ENCODE data around the gene JAG1.
"Not testable (repeated sequence)": the region's sequence is repeated elsewhere in the genome, so short reads cannot be mapped to it uniquely, and the experiment has no call there.

Gene JAG1

DNA sequence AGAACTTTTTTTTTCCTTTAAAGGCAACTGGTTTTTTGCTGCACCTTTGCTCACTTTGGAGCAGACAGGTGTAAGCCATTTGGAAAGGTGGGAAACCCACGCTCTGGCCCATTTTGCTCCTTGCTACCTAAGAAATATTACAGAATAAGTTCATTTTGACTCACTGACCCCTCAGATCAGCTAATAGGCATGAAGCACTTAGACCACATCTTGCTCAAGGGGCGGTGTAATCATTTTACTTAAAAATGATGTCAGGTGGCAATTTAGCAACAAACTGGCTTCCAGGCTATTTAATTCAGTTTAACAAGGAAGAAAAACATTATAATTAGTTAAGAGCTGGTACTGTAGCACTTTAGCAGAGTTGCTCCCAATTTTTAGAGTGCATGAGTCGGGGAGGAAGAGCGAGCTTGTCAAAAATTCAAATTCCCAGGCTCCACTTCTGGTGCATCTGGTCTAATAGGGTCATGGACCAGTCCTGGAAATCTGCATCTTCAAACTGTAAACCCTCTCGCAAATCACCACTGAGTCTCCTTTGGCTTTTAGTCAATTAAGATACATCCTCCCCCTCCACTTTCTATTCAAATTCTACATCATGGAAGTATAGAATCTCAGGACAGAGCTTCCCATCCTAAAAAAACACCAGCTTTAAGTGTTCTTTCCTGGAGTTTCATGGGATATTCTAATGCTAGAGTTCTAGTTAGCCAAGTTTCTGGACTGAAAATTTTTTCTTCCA lies 38.2 kb downstream of the JAG1 start:
- no peak for DNase-seq

DNA sequence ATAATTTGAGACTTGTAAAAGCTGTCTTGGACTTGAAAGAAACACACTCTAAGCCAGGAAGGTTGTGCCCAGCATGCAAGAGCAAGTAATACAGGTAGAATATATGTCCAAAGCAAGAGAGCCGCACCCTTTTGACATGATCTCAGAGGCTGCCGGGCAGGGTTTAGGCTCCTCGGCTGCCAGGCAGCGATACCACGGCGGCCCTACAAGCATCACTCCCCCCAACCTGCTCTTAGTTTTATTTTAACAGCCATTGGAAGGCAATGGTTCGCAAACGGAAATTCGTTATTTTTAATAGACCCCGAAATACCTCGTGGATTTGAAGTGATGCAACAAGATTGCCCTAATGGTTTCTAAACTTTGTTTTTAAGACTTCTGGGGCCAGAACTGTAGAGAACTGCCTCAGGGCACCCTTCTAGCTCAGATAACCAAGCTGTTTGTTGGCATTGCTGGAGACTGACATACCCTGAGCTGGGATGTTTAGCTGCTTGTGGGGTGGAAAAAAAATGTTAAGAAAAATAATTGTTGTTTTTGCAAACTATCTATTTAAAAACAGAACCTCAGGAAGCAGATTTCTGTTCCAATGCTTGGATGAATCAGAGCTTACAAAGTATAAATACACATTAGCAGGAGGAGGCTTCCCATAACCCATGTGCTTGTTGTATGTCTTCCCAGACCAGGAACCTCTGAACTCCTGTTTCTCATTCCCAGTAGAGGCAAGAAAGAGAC lies 39.0 kb downstream of the JAG1 start:
- peak; percentile 46 for DNase-seq

DNA sequence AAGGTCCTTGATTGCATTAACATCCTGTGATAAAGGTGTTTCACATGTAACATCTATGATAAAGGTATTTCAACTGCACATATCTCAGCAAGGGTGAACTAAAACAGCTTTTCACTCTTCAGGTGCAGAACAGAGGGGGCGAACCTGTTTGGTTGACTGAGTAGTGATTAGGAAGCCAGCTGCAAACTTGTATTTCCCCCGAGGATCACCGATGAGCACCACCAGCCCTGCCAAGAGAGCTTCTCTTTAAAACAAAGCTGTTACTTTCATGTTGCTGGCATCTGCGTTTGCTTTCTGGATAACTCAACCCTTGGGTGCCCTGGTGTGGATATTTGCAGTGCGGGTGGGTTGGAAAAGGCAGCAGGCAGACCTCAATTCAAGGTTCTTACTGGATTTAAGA lies 39.6 kb downstream of the JAG1 start:
- no peak for DNase-seq

DNA sequence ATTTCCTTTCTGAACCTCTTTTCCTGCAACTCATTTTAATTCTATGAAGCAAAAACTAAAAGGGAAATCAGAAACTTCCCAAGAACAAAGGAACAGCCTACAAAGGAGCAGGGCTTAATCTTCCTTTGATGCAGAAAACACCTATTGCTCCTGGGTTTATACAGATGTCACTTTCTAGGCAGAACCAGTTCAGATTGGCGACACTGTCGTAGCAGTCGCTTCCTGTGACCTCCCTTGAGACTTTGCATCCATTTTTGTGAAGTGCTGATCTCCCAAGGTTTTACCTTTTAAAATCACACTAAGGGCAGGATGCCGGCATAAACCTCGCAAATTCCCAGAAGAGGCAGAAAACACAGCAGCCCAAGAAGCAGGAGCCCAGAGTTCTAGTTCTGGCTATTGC lies 40.1 kb downstream of the JAG1 start:
- DNase-seq = no peak

DNA sequence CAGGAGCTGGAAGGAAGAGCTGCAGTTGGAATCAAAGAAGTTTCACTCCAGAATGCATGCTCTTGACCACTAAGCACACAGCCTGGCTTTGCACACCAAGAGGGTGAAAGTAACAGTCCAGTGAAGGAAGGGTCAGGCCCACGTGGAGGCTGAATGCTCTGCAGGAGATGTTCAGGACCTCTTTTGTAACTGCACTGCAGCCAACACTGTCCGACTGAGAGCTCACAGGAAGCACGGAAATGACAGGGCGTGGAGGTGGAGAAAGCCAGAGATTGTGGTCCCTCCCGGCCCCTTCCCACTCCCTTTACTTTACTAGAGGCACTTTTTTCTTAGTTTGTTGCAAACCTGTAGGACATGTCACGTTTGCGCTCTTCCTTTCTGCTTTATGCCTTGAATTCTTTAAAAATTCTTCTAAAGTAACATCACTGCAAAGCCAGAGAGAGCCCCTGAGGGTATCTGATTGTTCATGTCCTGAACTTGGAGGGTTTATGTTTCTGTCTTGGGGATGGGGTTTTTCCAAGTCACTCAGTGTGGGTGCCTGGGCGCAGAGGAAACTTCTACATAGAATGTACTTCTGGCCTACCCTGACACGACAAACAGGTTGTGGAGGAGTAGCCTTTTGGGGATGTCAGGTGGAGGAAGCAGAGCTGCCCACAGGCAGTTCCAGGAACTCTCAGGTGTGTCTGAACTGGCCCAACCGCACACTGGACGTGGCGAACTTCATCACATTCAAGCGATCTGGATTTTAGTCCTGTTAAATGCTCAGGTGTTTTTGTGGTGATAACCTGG lies 40.9 kb downstream of the JAG1 start:
- no peak for DNase-seq

DNA sequence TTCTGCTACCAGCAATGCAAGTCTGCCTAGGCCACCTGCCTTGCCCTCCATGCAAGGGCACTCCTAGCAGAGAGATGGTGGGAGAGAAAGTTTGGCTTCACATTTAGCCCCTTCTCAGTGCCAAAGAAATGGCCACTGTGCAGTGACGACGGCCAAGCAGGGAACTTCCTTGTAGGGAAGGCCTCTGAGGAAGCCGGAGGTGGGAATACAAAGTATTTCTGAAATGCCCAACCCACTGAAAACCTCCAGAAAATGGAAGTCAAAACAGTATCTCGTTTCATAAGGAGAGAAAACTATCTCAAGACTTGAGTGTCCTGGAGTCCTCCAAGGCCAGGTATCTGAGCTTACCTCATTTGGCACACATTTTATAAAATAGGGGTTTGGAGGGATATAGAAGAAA lies 42.7 kb downstream of the JAG1 start:
- no peak for DNase-seq

DNA sequence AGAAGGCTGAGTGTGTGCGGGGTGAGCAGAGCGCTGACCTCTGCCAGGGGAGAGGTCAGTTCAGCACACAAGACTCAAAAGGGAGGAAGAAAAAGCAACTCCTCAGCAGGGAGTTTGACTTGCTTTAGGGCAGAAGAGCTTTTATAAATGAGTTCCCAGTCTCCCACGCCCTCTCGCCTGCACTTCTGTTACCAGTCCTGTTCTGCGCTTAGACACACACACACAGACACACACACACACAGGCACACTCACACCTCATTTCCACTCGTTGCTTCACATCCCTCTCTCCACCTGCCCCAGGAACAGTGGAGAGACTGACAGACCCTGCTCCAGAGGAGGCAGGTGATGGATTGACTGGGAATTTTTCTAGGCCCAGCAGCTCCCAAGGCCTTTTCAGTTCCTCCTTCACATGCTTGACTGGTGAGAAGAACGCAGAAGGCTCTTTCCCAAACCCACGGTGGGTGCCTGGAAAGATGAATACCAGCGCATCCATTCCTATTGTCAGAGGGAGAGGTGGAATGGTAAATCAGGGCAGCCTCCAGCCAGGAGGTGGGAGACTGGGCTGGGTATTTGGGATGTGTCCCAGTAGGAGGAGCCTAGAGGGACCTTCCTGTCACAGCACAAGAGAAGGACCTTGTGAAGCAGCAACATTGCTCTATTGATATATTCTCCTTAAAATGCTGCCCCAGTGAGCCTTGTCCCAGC lies 43.7 kb downstream of the JAG1 start:
- no peak for DNase-seq

DNA sequence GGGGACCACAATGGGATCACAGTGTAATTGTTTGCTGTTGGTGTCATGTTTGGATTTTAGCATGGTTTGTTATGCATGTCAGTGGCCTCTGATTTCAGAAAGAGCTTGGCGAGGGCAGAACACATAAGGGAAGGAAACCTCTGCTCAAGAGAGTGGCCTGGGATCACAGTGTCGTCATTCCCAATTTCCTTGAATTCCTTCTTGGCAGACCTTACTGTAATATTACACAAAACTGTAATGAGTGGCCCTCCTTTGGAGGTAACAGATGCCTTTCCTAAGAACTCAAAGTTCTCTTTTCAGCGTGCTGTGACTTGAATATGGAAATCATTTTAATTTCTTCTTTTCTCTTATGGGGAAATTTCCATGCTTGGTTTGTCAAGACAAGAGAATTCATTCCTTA lies 46.9 kb downstream of the JAG1 start:
- DNase-seq = no peak

DNA sequence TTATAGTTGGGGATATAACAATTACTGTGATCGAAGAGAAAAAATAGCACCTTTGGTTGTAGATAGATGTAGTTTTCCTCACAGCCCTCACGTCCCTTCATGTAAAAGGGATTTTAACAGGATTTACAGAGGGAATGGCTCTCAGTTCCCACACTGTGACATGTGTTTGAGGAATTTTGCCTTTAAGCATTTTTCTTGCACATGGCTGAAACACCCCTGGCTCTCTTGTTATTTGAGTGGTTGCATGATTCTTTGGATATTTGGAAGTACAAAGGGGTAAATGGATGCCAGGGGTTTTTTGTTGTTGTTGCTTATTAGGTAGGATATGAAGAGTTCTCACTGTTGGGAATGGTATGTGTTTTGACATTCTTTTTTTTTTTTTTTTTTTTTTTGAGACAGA lies 48.2 kb downstream of the JAG1 start:
- no peak for DNase-seq

DNA sequence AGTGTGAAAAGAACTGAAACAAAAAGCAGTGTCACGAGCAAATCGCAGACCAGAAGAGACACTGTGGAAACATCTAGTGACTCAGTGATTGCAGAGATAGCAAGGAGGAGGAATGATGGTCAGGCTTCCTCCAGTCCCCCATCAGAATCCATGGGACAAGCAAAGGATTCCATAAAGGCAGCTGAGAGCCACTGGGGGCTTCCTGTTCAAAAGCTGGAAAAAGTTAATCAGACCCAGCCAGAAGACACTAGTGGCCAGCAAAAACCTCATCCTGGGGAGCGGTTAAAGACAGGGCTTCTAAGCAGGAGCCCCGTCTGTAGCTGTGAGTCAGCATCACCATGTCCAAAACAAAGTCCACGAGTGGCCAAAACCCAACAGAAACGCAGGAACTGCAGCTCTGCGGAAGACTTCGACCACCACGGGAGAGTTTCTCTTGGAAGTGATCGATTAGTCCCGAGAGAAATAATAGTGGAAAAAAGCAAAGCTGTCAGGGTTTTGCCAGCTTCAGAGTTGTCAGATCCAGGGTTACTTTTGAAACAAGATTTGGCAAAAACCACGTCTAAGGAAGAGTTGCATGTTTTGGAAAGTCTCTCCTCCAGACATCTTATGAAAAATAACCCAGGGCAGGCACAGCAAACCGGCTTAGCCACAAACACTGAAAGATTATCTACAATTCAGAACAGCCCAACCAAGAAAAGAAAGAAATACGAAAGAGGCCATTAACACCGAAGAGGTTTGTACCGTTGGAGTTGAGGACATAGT lies 51.0 kb downstream of the JAG1 start:
- DNase-seq = no peak

DNA sequence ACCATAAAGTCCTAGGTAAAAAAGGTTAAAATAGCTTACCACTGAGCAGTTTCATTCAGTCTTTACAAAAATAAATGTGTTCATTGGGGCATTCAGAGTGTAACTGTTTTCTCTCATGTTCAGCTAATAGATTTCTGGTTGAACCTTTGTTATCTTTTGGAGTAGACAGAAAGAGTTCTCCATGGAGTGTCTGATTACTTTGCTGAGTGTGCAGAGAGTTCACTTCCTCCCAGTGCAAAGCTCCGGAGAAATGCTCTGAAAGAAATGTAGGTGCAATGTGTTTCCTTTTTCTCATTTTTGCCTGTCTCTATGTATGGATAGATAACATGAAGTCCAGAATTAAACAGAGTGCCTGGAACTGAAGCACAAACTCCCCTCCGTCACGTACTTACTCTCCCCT lies 52.6 kb downstream of the JAG1 start:
- DNase-seq = no peak

DNA sequence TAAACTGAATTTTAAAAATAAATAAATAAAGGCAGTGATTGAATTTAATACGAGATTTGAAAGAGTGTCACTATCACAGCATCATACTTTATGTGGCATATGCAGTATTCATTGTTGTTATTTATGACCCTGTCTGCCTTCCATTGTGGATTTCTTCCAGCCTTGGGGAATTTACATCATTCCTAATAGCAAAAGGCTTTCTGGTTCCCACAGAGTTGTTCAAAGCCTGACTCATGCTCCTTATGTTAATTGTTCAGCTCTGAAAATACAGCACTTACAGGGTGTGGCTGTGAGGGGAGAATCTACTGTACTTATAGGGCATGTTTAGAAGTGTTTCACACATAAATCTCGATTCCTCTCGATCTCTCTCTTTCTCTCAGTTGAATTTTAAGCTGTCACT lies 54.4 kb downstream of the JAG1 start:
- DNase-seq = no peak

DNA sequence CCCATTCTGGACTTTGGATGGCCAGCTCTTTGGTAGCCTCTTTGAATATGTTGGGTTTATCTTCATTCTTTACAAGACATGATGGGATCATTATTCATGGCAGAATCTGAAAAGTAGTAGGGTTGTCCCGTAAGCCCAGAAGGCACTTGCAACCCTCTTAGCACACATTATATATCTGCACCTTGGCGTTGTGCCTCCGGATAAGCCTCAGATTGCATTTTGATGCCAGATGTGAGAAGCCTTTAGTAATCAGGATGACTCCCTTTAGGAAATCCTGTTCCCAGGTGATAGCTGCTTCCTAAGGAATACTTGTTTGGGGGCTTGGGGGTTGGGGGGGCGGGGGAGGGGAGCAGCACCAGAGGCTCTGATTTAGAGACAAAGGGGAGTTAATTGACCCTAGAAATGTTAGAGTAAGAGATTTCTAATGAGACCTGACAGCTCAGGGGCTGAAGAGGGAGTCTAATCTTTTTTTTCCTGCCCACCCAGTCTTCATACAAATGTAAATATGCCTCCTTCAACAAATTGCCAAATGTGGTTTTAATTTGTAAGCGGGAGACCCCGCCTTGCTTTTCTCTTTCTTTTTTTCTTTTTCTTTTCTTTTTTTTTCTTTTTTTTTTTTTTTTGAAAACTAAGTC lies 55.1 kb downstream of the JAG1 start:
- no peak for DNase-seq

DNA sequence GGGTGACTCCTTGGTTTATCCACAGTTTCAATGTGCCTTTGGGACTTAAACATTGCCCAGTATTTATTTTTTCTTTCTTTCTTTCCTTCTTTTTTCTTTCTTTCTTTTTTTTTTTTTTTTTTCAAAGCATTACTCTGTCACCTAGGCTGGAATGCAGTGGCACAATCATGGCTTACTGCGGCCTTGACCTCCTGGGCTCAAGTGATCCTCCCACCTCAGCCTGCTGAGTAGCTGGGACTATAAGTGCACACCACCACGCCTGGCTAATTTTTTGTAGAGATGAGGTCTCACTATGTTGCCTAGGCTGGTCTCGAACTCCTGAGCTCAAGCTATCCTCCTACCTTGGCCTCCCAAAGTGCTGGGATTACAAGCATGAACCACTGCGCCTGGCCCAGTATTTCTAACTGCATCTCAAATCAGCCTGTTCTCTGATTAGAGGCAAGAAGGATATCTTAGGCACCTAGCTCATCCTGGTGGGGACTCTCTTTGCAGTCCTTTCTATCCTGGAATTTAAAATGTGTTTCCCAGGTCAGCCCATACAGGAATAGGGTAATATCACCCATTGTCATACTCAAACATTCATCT lies 56.2 kb downstream of the JAG1 start:
- DNase-seq = not testable (repeated sequence)

DNA sequence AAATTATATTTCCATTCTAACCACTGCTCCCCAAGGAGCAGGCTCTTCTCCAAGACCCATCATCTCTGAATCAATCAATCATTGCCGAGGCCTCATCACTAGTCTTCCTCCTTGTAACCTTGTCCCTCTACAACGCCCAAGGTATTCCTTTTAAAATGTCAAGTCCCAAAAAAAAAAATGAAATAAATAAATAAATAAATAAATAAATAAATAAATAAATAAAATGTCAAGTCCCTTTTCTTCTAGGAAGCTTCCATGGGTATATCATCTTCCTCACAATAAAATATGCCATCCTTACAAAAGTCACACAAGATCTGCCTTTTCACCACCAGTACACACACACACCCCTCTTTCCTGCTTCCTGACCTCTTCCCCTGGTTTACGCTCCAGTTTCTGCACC lies 57.6 kb downstream of the JAG1 start:
- DNase-seq = no peak

DNA sequence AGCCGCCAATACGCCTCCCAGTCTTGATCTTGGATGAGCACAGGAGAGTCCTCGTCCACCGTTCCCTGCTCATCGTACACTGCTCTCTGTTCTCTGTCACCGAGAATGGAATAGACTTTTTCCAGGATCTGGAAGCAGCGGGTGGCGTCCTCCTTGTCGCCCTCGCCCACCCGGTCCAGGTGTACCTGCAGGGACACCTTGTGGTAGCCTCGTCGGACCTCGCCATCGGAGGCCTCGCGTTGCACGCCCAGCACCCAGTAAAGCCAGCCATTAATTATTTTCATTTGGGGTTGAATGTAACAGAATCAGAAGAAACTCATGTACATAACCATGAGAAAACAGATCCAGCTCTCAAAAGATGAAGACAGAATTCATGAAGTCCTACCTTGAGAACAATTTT lies 59.9 kb downstream of the JAG1 start:
- DNase-seq = no peak

DNA sequence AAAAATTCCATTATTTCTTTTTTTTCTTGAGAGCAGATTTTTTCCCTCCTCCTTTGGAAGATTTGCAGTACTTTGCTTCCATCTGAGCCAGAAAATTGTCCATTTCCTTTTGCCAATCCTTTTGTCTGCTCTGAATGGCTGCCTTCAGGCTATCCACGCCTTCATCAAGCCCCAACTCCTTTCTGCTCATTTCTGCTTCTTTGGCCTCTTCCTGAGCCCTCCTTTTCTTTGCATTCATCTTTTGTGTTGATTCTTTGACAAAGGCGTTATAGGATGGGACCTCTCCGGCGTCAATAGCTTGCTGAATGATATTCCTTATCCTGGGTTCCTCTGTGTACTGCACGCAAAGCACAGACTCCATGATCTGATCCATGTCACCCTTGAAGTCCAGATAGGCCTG lies 60.4 kb downstream of the JAG1 start:
- DNase-seq = not testable (repeated sequence)

DNA sequence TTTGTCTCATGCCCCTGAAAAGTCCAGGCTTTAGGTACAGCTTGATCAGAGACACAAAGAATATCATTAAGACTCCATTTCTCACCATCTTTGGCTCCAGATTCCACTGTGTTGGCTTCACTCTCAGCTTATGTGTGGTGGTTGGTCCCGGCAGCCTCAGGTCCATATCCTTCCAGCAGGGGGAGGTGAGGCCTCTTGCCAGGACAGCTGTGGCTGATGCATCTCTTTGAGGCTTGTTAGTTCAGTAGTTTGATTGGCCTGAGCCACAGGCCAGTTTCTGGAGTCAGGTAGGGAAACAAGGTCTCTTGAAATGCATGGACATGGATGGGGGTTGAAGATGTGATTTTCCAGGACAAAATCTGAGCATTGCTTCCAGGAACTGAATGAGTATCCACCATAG lies 62.4 kb downstream of the JAG1 start:
- DNase-seq = no peak

DNA sequence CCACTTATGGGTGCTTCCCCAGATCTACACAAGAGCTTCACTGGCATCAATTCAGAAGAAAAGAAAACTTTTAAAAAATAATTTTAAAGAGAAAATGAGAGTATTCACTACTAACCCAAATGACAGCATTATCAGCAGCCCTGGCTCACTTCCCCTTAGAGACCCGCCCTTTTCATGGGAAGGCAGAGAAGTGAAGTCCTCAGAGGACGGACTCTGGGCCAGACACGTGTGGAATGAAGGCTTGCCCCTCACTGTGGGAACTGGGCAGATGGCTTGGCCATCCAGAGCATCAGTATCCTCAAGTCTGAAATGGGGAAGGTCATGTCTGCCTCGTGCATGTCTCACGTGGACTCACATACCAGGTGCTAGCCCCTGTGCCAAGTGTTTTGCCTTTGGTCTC lies 63.5 kb downstream of the JAG1 start:
- DNase-seq = no peak

DNA sequence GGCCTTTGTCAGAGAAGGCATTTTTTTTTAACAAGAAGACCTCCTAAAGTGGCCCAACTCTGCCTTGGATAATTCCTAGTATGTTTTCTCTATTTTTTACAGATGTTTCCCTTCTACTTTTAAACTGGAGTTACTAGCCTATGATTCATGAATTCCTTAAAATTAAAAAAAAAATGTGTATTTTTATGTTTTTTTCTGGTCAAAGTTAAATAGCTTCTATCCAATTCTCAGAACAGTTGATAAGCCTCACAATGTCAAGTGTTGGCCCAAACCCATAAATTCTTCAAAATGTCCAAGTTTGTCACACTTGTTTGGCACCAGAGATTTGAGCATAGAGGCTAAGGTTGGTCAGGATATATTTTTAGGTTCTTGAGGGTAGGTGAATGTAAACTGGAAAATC lies 64.0 kb downstream of the JAG1 start:
- DNase-seq = no peak

DNA sequence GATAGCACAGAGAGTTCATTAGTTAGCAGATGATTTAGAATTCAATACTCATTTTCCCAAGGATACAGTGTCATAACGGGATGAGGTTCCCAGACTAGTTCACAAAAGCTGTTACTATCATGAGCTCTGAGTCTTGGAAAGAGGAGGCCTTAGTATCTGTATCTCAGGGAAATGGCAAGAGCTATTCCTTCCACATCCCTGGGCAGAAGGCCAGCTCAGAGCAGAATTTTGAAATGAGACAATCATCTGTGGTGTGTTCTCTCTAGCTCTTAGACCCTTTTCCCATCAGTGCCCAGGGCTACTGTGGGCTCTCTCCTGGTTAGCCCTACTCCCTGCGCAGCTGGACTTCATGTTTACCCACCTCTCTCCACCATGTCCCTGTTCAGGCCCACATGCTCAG lies 64.5 kb downstream of the JAG1 start:
- DNase-seq = no peak
